ENCODE results near the gene OR52E5. TPM values are rescaled to one million over a fixed set of nuclear protein-coding genes. Genes with fewer than 3 reads are reported as not detected.

The OR52E5 gene
- total and polyA plus RNA-seq, 2 experiments from 2014 or later = not detected

DNA sequence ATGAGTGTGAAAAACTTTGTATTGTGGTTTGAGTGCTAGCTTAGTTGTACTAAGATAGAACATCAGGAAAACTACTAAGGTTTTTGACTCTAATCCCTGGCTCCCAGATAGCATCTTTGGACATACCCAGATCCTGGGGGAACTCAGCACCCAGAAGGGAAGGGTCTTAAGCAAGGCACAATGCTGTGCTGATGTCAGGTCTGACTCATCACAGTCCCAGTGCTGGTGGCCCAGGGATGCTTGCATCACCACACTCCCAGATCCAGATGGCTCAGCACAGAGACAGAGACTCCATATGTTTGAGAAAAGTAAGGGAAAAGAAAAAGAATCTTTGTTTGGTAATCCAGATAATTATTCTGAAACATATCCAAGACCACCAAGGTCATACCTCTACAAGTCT is 30.8 kb downstream of the OR52E5 start:
- Histone ChIP-seq H3K4me3 (no peak overlapping the region), H3K9me2 (replicated peaks; ENCODE audit: insufficient read depth) (no peaks in the 10 kb centered on the region), H3K27me3 (no peaks in the 10 kb centered on the region), H4K20me1 (ENCODE audit: insufficient read depth, poor library complexity, severe bottlenecking) (no peaks in the 10 kb centered on the region), H3K36me3 (replicated peaks; ENCODE audit: insufficient read depth, low read depth) (no peaks in the 10 kb centered on the region), H2AFZ (no peak overlapping the region), H3K79me2 (no peaks in the 10 kb centered on the region), H3K27ac (no peak overlapping the region), H3K4me2 (no peak overlapping the region), H3K4me1 (ENCODE audit: insufficient read depth) (no peaks in the 10 kb centered on the region), H3K9me3 (ENCODE audit: low read depth) (no peaks in the 10 kb centered on the region)
- TF ChIP-seq EZH2phosphoT487 (IDR thresholded peaks at IDR 0.05; ENCODE audit: low read depth, severe bottlenecking, unreplicated experiment) = no peak
- no peak for TF ChIP-seq EZH2 (IDR thresholded peaks at IDR 0.05; ENCODE audit: borderline replicate concordance)
- TF ChIP-seq, protein P1, sequence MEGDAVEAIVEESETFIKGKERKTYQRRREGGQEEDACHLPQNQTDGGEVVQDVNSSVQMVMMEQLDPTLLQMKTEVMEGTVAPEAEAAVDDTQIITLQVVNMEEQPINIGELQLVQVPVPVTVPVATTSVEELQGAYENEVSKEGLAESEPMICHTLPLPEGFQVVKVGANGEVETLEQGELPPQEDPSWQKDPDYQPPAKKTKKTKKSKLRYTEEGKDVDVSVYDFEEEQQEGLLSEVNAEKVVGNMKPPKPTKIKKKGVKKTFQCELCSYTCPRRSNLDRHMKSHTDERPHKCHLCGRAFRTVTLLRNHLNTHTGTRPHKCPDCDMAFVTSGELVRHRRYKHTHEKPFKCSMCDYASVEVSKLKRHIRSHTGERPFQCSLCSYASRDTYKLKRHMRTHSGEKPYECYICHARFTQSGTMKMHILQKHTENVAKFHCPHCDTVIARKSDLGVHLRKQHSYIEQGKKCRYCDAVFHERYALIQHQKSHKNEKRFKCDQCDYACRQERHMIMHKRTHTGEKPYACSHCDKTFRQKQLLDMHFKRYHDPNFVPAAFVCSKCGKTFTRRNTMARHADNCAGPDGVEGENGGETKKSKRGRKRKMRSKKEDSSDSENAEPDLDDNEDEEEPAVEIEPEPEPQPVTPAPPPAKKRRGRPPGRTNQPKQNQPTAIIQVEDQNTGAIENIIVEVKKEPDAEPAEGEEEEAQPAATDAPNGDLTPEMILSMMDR (IDR thresholded peaks at IDR 0.05; ENCODE audit: poor library complexity) = no peak
- DNase-seq (ENCODE audit: low spot score) = no peak

DNA sequence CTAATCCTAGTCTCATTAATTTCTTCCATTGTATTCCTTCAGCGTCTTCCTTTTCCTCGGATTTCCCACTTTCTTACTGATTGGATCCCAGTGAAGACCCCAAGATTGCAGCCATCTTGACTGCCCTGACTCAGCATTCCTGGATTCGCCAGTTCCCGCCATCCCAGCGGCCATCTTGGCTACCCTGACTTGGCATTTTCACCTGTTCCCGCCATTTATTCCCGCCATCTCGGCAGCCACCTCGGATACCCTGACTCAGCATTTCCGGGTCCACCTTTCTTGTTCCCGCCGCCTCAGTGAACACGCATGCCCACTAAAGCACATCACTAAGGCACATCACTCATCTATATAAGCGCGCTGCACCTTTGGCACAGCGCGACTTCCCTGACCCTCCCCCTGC is 35.3 kb downstream of the OR52E5 start:
- Histone ChIP-seq H2AFZ (no peak overlapping the region), H3K4me3 (no peak overlapping the region), H4K20me1 (ENCODE audit: insufficient read depth, poor library complexity, severe bottlenecking) (no peaks in the 10 kb centered on the region), H3K4me2 (no peak overlapping the region), H3K79me2 (no peaks in the 10 kb centered on the region), H3K36me3 (replicated peaks; ENCODE audit: insufficient read depth, low read depth) (no peaks in the 10 kb centered on the region), H3K9me2 (replicated peaks; ENCODE audit: insufficient read depth) (no peaks in the 10 kb centered on the region), H3K4me1 (ENCODE audit: insufficient read depth) (no peaks in the 10 kb centered on the region), H3K27me3 (no peaks in the 10 kb centered on the region), H3K9me3 (ENCODE audit: low read depth) (no peaks in the 10 kb centered on the region), H3K27ac (no peak overlapping the region)
- DNase-seq (ENCODE audit: low spot score) = no peak
- no peak for TF ChIP-seq EZH2 (IDR thresholded peaks at IDR 0.05; ENCODE audit: borderline replicate concordance)
- TF ChIP-seq EZH2phosphoT487 (IDR thresholded peaks at IDR 0.05; ENCODE audit: low read depth, severe bottlenecking, unreplicated experiment) = no peak
- TF ChIP-seq, protein P1 (IDR thresholded peaks at IDR 0.05; ENCODE audit: poor library complexity) = no peak
- WGBS (ENCODE audit: low lambda C conversion rate, missing lambda C conversion rate) = 96% methylated on average over 17 of the region's 17 CpGs

DNA sequence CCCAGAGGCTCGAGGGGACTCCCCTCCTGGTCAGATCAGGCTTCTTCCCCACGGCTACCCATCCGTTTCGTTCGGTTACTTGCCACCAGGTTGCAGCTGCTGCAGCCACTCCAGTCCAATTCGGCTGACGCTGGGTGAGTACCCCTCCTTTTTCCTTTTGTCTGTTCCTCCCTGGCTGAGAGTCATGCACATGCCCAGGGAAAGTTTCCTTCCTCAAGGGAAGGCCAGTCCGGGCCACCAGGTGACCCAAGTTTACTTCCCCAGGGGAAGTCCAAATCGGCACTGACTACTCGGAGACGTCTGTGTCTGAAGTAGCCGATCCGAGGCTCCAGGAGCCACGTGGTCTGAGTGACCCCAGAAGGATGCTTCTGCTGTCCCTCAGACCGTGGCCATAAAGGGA is 35.8 kb downstream of the OR52E5 start:
- no peak overlapping the region for H3K27ac ChIP-seq
- no peaks in the 10 kb centered on the region for H4K20me1 ChIP-seq (ENCODE audit: insufficient read depth, poor library complexity, severe bottlenecking)
- no peak overlapping the region for H3K4me2 ChIP-seq
- no peaks in the 10 kb centered on the region for H3K9me3 ChIP-seq (ENCODE audit: low read depth)
- WGBS (ENCODE audit: low lambda C conversion rate, missing lambda C conversion rate) = 84% methylated on average over 14 of the region's 15 CpGs
- no peaks in the 10 kb centered on the region for H3K9me2 ChIP-seq (replicated peaks; ENCODE audit: insufficient read depth)
- TF ChIP-seq EZH2phosphoT487 (IDR thresholded peaks at IDR 0.05; ENCODE audit: low read depth, severe bottlenecking, unreplicated experiment) (no peak), EZH2 (IDR thresholded peaks at IDR 0.05; ENCODE audit: borderline replicate concordance) (no peak)
- TF ChIP-seq, protein P1 (IDR thresholded peaks at IDR 0.05; ENCODE audit: poor library complexity) = no peak
- H3K79me2 ChIP-seq = no peaks in the 10 kb centered on the region
- DNase-seq (ENCODE audit: low spot score) = no peak
- H3K27me3 ChIP-seq = no peaks in the 10 kb centered on the region
- H3K36me3 ChIP-seq (replicated peaks; ENCODE audit: insufficient read depth, low read depth) = no peaks in the 10 kb centered on the region
- no peak overlapping the region for H2AFZ ChIP-seq
- H3K4me1 ChIP-seq (ENCODE audit: insufficient read depth) = no peaks in the 10 kb centered on the region
- H3K4me3 ChIP-seq = no peak overlapping the region

All from hepatocyte (in vitro differentiated cells).